ENCODE data around the gene PFN4. TPM values are rescaled to one million over a fixed set of nuclear protein-coding genes. Genes with fewer than 3 reads are reported as not detected.

PFN4 gene
- total and polyA plus RNA-seq, 2 of the 4 experiments (the other 2 are of a cell fraction) = 0.36 to 0.48 TPM

DNA sequence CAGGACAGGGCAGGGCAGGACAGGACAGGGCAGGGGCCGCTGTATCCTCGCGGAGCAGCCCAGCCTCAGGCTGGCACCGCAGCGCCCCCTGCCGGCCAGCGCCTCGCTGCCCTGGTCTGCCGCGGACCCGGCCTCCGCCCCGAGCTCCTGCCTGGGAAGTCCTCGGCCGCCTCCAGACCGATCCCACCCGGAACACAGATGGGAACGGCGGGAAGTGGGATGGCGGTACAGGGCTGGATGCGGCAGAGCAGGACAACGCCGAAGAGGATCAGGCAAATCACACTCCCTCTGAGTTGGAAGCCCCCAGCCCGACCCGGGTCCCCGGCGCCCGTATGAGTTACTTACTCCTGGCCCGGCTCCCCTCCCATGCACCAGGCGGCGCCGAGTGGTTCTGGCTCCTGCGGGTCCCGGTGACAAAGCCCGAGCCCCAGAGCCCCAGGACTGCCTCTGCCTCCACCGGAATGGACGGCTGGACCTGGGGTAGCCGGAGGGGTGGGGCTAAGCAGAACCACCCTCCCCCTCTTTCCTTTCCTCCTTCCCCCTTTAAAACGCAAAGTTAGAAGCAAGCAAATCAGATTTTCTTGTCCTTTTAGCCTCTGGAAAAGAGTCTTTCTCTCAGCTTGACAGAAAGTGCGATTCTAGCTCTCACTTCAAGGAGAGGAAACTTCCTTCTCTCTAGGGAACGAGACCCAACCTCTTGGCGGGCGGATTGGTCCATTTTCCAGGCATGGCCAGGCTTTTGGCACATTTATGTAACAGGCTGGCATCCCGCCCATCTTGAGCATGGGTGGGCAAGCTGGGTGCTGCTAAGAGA lies 38.5 kb downstream of the PFN4 start, which contains the start of gene TP53I3:
Gene TP53I3 (minus strand): TSS at position 449 of the 814 bp plus-strand sequence. CDS start 508 bp downstream, outside the sequence.
- H4K8ac ChIP-seq (ENCODE audit: low read depth in 2 of 2, low read length in 2 of 2) = peak within 1 kb of the TSS; percentile 74 to 96
- BruUV-seq (replicated peaks) = no TSS peak
- H3K27me3 ChIP-seq (ENCODE audit: control insufficient read depth, insufficient read depth, low read length) = no peaks in the 10 kb centered on the region
- peak within 1 kb of the TSS; percentile 89 for H2BK120ac ChIP-seq (ENCODE audit: low read depth, low read length)
- ATAC-seq (ENCODE audit: low read depth) (peak; percentile 93), DNase-seq (peak; percentile 84)
- peak within 1 kb of the TSS; percentile 81 for H2BK5ac ChIP-seq (ENCODE audit: low read depth, low read length, poor library complexity, severe bottlenecking)
- peak within 1 kb of the TSS; percentile 78; the same call in 2 of the 3 replicates for H2BK15ac ChIP-seq (ENCODE audit: low read depth, low read length)
- peak within 1 kb of the TSS; percentile 86 for H3K4me2 ChIP-seq (ENCODE audit: low read depth, low read length)
- no peaks in the 10 kb centered on the region for H3K9me3 ChIP-seq (ENCODE audit: control insufficient read depth, insufficient read depth, low read length)
- H3K27ac ChIP-seq (ENCODE audit: insufficient read depth, low read length) = peak within 1 kb of the TSS; percentile 89
- dilution Hi-C loops (cut with HindIII; ENCODE audit: low sequenced_read_pairs, unreplicated experiment) (no loop called here), intact Hi-C loops (cut with micrococcal nuclease) (loop anchor here (1.0 to 2.0 kb wide), 3 partner anchors 157 to 298 kb away; partner anchors contain the start of gene ATAD2B), in situ Hi-C loops (cut with MboI; ENCODE audit: low sequenced_read_pairs) (no loop called here)
- H4K91ac ChIP-seq (ENCODE audit: insufficient read depth, low read depth, low read length) = peak within 1 kb of the TSS; percentile 91
- H4K5ac ChIP-seq (ENCODE audit: low read depth, low read length) = peak within 1 kb of the TSS; percentile 80
- H2AFZ ChIP-seq (replicated peaks; ENCODE audit: low read length, poor library complexity) = peak within 1 kb of the TSS; percentile 99
- H3K56ac ChIP-seq (ENCODE audit: extremely low read depth, insufficient read depth, low read length) = peak within 1 kb of the TSS; percentile 91
- H3K18ac ChIP-seq (ENCODE audit: low read depth, low read length) = peak within 1 kb of the TSS; percentile 78
- H3K9ac ChIP-seq (ENCODE audit: low read depth, low read length) = peak within 1 kb of the TSS; percentile 79
- peak within 1 kb of the TSS; percentile 91 for H2AK5ac ChIP-seq (ENCODE audit: low read depth, low read length)
- POLR2A ChIA-PET (ENCODE audit: unreplicated experiment) = interaction anchor here (0.6 to 1.0 kb wide), 5 partner anchors 10 to 1004 kb away, joined by 3 read pairs; partner anchors contain the start of genes FAM228B and PFN4
- peak within 1 kb of the TSS; percentile 97 for H3K4ac ChIP-seq (ENCODE audit: low read depth, low read length)
- CTCF ChIA-PET = interaction anchor here (0.6 to 2.0 kb wide), 12 partner anchors 13 to 1678 kb away, joined by 3 to 10 read pairs (median 4); partner anchors contain the start of genes ATAD2B and PFN4
- peaks cover 4% of the 10 kb centered on the region; the same call in 1 of the 2 replicates for H3K4me1 ChIP-seq (ENCODE audit: control insufficient read depth, insufficient read depth, low read length)
- H3K4me3 ChIP-seq (ENCODE audit: insufficient read depth, low read depth, low read length) = peak within 1 kb of the TSS; percentile 70
- H3K36me3 ChIP-seq (ENCODE audit: control insufficient read depth, insufficient read depth, low read length) = peaks cover 15% of the 10 kb centered on the region
- peak within 1 kb of the TSS; percentile 87 for H3K14ac ChIP-seq (replicated peaks; ENCODE audit: low read depth, low read length)
- peak within 1 kb of the TSS; percentile 55; the same call in 1 of the 2 replicates for H2BK20ac ChIP-seq (ENCODE audit: low read depth, low read length)
- peaks cover 11% of the 10 kb centered on the region for H3K9me1 ChIP-seq (ENCODE audit: insufficient read depth, low read length)
- H4K20me1 ChIP-seq (ENCODE audit: insufficient read depth, low read length) = no peaks in the 10 kb centered on the region
- H2AK9ac ChIP-seq (replicated peaks; ENCODE audit: low read depth, low read length, poor library complexity) = peak within 1 kb of the TSS; percentile 99
- peaks cover 12 to 31% of the 10 kb centered on the region in 2 experiments for H3K79me1 ChIP-seq (ENCODE audit: low read depth in 1 of 2, low read length in 2 of 2)
- 7% methylated on average over 3 of the region's 44 CpGs; no CpG with 5 or more reads in 1 of the 2 experiments for WGBS, 2 experiments (ENCODE audit: extremely low coverage in 2 of 2, insufficient read length in 1 of 2)
- peak within 1 kb of the TSS; percentile 85 for H3K23ac ChIP-seq (ENCODE audit: low read depth, low read length)
- TF ChIP-seq MXI1 (IDR thresholded peaks at IDR 0.05; ENCODE audit: borderline replicate concordance, low read depth, low read length) (no peak), SMC3 (IDR thresholded peaks at IDR 0.05; ENCODE audit: low read depth, low read length) (peak; percentile 50), MAFK (IDR thresholded peaks at IDR 0.05; ENCODE audit: low read depth, low read length) (no peak), FOS (IDR thresholded peaks at IDR 0.05; ENCODE audit: low read depth, low read length) (no peak), RCOR1 (IDR thresholded peaks at IDR 0.05; ENCODE audit: insufficient replicate concordance, low read length) (no peak), RFX5 (IDR thresholded peaks at IDR 0.05; ENCODE audit: low read depth, low read length) (no peak), RAD21 (IDR thresholded peaks at IDR 0.05; ENCODE audit: low read length) (peak; percentile 79), CEBPB (IDR thresholded peaks at IDR 0.05; ENCODE audit: low read depth, low read length) (no peak), POLR2A (IDR thresholded peaks at IDR 0.05; ENCODE audit: low read depth, low read length) (peak; percentile 71), CHD1 (IDR thresholded peaks at IDR 0.05; ENCODE audit: low read depth, low read length) (no peak), NFE2L2 (IDR thresholded peaks at IDR 0.05; ENCODE audit: low read depth, low read length) (no peak)
- TF ChIP-seq, protein P1, sequence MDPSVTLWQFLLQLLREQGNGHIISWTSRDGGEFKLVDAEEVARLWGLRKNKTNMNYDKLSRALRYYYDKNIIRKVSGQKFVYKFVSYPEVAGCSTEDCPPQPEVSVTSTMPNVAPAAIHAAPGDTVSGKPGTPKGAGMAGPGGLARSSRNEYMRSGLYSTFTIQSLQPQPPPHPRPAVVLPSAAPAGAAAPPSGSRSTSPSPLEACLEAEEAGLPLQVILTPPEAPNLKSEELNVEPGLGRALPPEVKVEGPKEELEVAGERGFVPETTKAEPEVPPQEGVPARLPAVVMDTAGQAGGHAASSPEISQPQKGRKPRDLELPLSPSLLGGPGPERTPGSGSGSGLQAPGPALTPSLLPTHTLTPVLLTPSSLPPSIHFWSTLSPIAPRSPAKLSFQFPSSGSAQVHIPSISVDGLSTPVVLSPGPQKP (IDR thresholded peaks at IDR 0.05; ENCODE audit: borderline replicate concordance, low read depth, low read length) = no peak
- TF ChIP-seq, protein P2, sequence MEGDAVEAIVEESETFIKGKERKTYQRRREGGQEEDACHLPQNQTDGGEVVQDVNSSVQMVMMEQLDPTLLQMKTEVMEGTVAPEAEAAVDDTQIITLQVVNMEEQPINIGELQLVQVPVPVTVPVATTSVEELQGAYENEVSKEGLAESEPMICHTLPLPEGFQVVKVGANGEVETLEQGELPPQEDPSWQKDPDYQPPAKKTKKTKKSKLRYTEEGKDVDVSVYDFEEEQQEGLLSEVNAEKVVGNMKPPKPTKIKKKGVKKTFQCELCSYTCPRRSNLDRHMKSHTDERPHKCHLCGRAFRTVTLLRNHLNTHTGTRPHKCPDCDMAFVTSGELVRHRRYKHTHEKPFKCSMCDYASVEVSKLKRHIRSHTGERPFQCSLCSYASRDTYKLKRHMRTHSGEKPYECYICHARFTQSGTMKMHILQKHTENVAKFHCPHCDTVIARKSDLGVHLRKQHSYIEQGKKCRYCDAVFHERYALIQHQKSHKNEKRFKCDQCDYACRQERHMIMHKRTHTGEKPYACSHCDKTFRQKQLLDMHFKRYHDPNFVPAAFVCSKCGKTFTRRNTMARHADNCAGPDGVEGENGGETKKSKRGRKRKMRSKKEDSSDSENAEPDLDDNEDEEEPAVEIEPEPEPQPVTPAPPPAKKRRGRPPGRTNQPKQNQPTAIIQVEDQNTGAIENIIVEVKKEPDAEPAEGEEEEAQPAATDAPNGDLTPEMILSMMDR (conservative IDR thresholded peaks at IDR 0.05; ENCODE audit: low read depth, low read length) = peak; percentile 91
